ENCODE data around the gene DOCK8.

DNA sequence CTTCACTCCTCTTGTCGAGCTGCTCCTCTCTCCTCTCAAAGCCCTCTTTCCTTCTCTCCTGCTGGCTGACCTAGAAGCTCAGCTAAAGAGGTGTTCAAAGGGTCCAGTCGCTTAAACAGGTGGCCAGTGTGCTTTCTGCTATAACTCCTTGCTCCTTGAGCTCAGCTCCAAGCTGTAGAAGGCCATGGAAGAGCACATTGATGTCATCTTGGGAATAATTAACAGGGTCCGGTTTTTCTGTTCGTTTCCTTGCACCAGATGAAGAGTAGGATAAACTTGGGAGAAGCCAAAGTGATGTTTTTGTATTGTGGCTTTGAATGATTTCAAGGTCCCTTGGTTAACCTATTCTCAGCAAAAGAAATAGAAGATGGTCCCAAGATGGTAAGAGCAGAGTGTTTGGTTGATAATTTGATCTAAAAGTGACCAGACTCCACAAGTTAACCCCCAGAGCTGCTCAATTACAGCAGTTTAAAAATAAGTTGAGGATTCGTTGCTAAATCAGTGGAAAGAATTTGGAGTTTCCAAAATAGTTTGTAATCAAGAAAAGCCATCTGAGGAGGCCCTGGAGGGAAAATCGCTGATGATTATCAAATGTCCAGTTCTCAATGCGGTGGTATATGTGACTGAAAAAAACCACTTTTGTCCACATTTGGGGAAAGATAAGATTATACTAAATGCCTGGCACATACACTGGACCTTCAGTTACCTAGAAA, 148.1 kb downstream of the DOCK8 start:
- TF ChIP-seq, protein P1, sequence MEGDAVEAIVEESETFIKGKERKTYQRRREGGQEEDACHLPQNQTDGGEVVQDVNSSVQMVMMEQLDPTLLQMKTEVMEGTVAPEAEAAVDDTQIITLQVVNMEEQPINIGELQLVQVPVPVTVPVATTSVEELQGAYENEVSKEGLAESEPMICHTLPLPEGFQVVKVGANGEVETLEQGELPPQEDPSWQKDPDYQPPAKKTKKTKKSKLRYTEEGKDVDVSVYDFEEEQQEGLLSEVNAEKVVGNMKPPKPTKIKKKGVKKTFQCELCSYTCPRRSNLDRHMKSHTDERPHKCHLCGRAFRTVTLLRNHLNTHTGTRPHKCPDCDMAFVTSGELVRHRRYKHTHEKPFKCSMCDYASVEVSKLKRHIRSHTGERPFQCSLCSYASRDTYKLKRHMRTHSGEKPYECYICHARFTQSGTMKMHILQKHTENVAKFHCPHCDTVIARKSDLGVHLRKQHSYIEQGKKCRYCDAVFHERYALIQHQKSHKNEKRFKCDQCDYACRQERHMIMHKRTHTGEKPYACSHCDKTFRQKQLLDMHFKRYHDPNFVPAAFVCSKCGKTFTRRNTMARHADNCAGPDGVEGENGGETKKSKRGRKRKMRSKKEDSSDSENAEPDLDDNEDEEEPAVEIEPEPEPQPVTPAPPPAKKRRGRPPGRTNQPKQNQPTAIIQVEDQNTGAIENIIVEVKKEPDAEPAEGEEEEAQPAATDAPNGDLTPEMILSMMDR (conservative IDR thresholded peaks at IDR 0.05; ENCODE audit: low read length): no peak
- no peak for TF ChIP-seq EZH2phosphoT487 (IDR thresholded peaks at IDR 0.05; ENCODE audit: borderline replicate concordance, low read depth, low read length)
